ENCODE measurements around the gene RABEP1.
"Not testable (repeated sequence)": the region's sequence is repeated elsewhere in the genome, so short reads cannot be mapped to it uniquely, and the experiment has no call there.

Gene RABEP1

DNA sequence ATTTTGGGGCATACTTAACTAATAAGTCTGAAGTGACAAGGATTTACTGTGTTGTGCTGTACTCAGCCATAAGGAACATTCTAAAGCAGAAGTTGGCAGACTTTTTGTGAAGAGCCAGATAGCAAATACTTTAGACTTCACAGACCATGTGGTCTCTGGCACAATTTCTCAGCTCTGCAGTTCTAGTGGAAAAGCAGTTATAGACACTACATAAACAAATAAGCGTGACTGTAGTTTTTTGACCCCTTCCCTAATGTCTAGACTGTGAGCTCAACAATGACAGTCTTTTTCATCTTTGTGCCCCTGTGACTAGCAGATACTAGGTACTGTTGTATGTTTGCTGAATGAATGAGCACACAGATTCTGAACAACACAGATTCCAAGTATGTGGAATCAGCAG, 142.8 kb downstream of the RABEP1 start:
- DNase-seq = no peak

DNA sequence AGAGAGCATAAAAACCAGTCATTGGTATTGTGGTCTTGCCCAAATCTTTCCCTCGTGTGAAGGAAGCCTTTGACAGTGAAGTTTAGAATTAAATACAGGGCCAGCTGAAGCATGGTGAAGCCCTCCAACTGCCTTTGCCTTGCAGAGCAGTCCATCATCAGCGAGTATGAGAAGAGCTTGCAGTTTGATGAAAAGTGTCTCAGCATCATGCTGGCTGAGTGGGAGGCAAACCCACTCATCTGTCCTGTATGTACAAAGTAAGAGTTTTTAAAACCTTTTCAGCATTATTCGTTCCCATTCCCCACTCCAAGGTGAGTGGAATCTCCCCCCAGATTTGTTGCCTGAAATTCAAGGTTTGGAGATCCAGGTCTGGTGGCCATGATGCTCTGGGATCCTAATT, 143.7 kb downstream of the RABEP1 start:
- DNase-seq = no peak

DNA sequence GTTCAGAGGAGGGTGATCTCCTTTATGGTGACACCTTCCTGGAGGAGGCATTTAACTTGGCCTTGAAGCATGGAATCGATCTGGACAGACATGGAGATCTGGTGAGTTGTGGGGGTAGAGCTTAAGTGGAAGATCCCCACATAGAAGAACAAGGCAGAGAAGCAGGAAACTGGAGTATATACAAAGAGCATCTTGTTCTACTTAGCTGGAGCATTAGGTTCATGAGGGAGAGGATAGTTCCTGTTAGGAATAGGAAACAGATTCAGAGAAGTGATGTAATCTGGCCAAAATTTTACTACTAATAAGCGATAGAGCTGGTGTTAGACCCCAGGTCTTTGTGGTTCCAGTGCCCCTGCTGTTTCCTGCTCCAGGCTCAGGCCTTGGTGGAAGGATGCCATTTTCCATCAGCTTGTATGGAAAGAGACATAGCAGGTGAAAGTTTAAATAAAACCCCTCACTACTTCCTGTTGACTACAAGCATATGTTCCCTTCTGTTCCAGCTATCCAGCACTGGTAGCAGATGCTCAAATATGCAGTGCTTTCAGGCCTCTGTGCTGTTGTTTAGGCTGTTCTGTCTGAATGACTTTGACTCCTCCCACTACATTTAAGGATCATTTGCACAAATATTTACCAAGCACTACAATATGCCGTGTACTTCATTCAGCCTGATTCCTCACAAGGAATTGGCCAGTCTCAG, 147.3 kb downstream of the RABEP1 start:
- no peak for DNase-seq

DNA sequence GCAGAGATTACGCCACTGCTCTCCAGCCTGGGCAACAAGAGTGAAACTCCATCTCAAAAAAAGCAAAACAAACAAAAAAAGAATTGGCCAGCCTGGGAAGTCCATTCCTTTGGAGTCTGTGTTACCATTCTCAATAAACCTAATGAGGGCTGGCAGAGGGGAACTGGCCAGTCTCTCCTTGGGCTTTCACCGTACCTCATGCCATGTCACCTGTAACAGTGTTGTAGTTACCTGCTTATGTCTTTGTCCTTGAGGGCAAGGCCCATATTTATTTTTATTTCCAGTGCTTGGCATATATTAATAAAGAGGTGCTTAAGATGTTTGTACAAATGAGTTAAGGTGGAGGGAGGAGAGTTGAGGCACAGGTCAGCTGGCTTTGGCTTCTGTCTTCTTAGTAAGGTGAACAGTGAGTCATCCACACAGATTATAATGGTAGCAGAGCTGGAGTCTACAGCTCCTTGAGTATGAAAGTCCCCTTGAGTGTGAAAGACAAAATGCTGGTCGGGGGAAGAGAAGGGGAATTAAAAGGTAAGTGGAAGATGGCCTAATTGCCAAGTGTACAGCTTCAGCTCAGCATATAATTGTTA, 148.4 kb downstream of the RABEP1 start:
- no peak for DNase-seq

DNA sequence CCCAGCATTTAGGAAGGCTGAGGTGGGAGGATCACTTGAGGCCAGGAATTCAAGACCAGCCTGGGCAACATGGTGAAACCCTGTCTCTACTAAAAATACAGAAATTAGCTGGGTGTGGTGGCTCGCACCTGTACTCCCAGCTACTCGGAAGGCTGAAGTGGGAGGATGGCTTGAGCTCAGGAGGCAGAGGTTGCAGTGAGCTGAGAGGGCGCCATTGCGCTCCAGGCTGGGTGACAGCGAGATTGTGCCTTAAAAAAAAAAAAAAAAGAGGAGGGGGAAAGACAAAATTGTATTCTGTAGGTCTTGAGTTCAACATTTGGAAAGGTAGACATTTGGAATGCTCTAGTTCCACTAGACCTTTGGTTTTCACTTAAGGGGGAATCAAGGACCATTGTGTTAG, 149.2 kb downstream of the RABEP1 start:
- not testable (repeated sequence) for DNase-seq

DNA sequence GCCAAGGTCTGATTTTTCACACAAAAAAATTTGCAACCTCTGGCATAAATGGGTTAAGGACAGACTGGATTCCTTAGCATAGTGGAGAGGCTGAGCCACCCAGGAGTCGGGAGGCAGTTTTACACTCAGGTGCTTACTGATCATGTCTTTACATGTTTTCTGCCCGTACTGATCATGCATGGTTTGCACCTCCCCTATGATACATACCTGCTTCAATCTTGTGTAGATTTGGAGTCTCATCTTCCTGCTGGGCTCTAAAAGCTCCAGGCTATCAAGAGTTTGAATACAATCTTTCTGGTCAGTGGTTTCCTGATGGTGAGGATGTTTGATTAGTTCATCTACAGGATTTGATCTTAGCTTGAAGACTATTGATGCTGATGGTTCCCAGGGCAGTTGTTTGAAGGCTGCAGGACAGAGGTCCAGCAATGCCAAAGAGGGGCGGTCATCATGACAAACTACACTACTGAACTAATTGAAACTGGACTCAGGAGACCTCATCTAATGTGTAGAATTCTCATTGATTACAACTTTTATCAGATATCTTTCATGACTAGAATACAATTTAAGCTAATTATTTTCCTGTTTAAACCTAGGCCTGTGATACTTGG, 150.0 kb downstream of the RABEP1 start:
- no peak for DNase-seq

DNA sequence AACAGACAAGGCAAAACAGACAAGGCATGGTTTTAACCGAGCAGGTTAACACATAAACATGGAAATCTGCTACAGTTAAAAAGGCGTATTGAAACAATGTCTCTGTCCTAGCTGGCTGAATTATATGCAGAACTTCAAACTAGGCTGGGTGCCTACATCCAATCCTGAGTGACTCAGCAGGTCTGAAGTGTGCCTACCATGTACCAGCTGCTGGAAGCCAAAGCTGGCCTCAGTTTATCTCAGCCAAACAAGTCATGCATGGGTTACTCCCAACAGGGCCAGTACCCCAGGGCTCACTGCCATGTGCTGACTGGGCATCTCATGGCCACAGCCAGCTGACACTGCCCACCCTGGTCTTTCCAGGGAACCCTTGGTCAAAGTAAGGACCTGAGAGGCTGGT, 152.9 kb downstream of the RABEP1 start:
- DNase-seq = no peak
